WERI-Rb-1 (cell line): ENCODE data around the gene ZNF778.
"Not testable (repeated sequence)": the region's sequence is repeated elsewhere in the genome, so short reads cannot be mapped to it uniquely, and the experiment has no call there.

ENCODE experiments used
- DNase-seq: peaks from one replicate; pipeline ENCODE4 v3.0.0-alpha.2; 2020
- H3K27ac ChIP-seq: fragments of 250-450 bp; sonication (Bioruptor Pico); 2 replicates; pipeline ENCODE4 v1.5.1; 2020; ENCODE audit warnings: mild to moderate bottlenecking, moderate library complexity
- H3K27me3 ChIP-seq: fragments of 250-450 bp; sonication (Bioruptor Pico); 2 replicates; pipeline ENCODE4 v1.5.1; 2021; ENCODE audit warnings: mild to moderate bottlenecking, low read depth, moderate library complexity; ENCODE audit not compliant: insufficient read depth, severe bottlenecking
- H3K36me3 ChIP-seq: fragments of 250-450 bp; sonication (Bioruptor Pico); 2 replicates; pipeline ENCODE4 v1.5.1; 2020; ENCODE audit warnings: mild to moderate bottlenecking, moderate library complexity
- H3K4me3 ChIP-seq: 2 replicates; pipeline ENCODE4 v1.5.1; 2011; ENCODE audit warnings: low read depth, mild to moderate bottlenecking, control low read depth, low read length
- H3K9me3 ChIP-seq: fragments of 250-450 bp; sonication (Bioruptor Pico); 2 replicates; pipeline ENCODE4 v1.5.1; 2021; ENCODE audit warnings: mild to moderate bottlenecking, moderate library complexity; ENCODE audit not compliant: severe bottlenecking
- TF ChIP-seq, protein P1 (sequence below): IDR thresholded peaks from 2 replicates; pipeline ENCODE4 v1.5.1; 2011; ENCODE audit warnings: low read depth, mild to moderate bottlenecking, control low read depth, inconsistent platforms, low read length

Gene ZNF778

DNA sequence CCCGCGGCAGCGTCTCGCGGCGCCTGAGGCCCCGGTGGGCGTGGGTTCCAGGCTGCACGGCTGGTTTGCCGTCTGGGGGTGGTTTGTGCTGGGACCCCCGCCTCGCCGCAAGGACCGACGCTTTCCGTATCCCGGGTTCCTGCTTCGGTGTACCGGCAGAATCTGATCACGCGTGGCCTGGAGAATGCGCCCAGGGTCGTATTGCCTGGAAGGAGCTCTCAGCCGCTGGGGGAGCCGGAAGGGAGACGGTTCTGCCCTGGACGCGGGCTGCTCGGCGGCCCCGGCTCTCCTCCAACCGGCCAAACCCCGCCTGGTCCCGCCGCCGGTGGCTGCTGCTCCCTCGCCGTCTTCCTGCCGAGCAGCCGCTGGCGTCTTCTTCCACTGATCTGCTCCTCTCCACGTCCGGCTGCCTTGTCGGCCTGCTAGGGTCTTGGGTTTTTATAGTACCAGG, 39.8 kb downstream of the ZNF778 start:
- Histone ChIP-seq H3K36me3 (no peaks in the 10 kb centered on the region), H3K27ac (no peak overlapping the region), H3K4me3 (no peak overlapping the region), H3K9me3 (no peaks in the 10 kb centered on the region), H3K27me3 (no peaks in the 10 kb centered on the region)
- TF ChIP-seq, protein P1, sequence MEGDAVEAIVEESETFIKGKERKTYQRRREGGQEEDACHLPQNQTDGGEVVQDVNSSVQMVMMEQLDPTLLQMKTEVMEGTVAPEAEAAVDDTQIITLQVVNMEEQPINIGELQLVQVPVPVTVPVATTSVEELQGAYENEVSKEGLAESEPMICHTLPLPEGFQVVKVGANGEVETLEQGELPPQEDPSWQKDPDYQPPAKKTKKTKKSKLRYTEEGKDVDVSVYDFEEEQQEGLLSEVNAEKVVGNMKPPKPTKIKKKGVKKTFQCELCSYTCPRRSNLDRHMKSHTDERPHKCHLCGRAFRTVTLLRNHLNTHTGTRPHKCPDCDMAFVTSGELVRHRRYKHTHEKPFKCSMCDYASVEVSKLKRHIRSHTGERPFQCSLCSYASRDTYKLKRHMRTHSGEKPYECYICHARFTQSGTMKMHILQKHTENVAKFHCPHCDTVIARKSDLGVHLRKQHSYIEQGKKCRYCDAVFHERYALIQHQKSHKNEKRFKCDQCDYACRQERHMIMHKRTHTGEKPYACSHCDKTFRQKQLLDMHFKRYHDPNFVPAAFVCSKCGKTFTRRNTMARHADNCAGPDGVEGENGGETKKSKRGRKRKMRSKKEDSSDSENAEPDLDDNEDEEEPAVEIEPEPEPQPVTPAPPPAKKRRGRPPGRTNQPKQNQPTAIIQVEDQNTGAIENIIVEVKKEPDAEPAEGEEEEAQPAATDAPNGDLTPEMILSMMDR, result no peak
- no peak for DNase-seq

DNA sequence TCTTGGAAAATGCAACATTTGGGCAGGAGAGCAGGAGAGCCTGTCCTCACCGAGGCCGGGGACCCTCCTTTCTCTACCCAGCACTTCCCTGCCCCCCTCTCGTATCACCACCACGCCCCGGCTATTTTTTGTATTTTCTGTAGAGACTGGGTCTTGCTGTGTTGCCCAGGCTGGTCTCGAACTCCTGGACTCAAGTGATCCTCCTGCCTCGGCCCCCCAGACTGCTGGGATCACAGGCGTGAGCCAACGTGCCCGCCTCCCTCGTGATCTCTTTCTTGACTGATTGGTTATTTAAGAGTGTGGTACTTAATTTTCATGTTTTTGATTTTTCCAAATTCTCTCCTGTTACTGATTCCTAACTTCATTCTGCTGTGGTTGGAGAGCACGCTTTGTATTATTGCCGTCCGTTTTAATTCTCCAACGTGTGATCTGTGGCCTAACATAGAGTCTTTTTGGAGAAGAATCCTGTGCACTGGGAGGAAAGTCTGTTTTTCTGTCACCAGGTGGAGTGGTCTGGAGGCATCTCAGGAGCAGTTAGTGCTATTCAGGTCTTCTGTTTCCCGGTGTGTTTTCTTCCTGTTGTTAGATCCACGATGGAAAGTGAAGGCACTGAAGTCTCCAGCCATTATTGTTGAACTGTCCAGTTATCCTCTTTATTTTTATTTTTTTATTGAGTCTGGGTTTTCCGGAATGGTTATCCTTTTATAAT, 40.4 kb downstream of the ZNF778 start:
- no peaks in the 10 kb centered on the region for H3K9me3 ChIP-seq
- no peak overlapping the region for H3K27ac ChIP-seq
- H3K4me3 ChIP-seq, result no peak overlapping the region
- DNase-seq, result no peak
- no peaks in the 10 kb centered on the region for H3K27me3 ChIP-seq
- H3K36me3 ChIP-seq, result no peaks in the 10 kb centered on the region
- TF ChIP-seq, protein P1, result no peak

DNA sequence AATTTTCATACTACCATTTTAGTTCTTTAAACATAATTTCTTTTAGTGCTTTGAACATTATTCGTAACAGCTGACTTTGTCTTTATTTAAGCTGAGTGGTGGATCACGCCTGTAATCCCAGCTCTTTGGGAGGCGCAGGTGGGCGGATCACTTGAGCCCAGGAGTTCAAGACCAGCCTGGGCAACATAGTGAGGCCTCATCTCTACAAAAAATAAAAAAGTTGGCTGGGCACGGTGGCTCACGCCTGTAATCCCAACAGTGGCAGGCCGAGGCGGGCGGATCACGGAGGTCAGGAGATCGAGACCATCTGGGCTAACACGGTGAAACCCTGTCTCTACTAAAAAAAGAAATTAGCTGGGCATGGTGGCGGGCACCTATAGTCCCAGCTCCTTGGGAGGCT, 42.4 kb downstream of the ZNF778 start:
- not testable (repeated sequence) for H3K4me3 ChIP-seq, H3K9me3 ChIP-seq, DNase-seq

DNA sequence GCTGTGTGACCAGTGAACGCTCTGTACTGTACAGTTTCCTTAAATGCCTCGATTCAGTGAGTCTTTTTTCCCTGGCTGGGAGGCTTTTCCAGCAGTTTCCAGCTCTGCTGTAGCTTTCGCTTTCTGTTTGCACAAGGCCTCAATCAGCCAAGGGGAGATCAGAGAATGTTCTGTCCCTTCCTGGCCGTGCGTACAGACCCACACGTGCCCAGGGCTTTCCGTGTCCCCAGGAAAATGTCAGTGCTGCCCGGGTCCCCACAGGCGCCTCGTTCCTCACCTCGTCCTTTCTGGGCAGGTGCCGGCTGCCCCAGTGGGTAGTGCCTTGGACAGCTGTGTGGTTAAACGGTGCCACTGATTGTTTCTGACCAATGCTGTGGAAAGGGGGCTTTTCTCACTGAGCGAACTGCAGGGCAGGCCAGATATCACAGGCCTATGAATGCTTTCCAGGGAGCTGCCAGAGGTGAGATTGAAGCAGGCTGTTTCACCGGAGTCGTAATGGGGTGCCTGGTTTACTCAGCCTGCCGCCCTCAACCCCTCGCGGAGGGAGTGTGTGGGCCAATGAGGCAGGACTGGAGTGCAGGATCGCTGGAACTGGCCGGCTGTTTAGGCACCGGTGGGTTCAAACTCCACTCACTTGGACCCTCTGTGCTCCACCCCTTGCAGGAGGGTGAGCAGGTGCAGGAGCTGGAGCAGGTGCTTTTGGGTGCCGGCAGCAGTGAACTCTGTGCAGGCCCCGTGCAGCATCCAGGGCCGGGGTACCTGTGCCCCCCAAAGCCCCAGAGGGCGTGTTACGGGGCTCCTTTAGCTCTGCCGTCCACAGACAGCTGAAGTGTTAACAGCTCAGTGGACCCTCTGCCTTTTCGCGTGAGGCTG, 44.4 kb downstream of the ZNF778 start:
- no peak overlapping the region for H3K27ac ChIP-seq
- no peaks in the 10 kb centered on the region for H3K27me3 ChIP-seq
- TF ChIP-seq, protein P1, result no peak
- H3K4me3 ChIP-seq, result no peak overlapping the region
- no peak for DNase-seq
- no peaks in the 10 kb centered on the region for H3K9me3 ChIP-seq
- H3K36me3 ChIP-seq, result no peaks in the 10 kb centered on the region

More for the DNA sequence above, 42.4 kb downstream of the ZNF778 start:
- H3K27ac ChIP-seq, H3K27me3 ChIP-seq, H3K36me3 ChIP-seq: not testable (repeated sequence)

DNA sequence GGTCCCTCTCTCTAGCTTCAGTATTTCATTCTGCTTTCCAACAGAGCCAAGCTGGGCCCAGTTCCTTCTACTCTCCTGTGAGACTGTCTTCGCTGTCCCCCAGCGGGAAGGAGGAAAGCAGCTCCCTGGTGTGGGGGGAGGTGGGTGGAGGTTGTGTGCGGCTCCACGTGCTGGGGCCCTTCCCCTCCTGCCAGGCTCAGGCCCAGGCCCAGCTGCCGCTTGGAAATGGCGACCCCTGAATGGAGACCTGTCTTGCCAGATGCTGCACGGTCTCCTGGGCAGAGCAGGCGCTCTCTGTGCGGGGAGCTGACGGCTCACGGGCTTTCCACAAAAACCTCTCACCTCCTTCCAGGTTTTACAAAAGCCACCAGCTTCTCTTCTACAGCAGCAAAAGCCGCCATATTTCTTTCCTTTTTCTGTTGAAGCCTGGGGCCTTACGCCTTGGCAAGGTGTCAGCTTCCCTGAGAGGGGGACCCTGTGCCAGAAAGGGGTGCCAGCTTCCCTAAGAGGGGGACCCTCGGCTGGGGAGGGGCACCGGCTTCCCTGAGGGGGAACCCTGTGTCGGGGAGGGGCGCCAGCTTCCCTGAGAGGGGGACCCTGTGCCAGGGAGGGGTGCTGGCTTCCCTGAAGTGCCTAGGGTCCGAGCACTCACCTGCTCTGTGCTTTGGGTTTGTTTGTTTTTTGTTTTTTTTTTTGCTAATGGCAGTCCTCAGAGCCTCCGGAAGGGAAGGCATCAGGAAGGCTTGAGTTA, 47.5 kb downstream of the ZNF778 start:
- Histone ChIP-seq H3K36me3 (no peaks in the 10 kb centered on the region), H3K4me3 (no peak overlapping the region), H3K27ac (no peak overlapping the region), H3K27me3 (no peaks in the 10 kb centered on the region), H3K9me3 (no peaks in the 10 kb centered on the region)
- TF ChIP-seq, protein P1, result no peak
- DNase-seq, result no peak

DNA sequence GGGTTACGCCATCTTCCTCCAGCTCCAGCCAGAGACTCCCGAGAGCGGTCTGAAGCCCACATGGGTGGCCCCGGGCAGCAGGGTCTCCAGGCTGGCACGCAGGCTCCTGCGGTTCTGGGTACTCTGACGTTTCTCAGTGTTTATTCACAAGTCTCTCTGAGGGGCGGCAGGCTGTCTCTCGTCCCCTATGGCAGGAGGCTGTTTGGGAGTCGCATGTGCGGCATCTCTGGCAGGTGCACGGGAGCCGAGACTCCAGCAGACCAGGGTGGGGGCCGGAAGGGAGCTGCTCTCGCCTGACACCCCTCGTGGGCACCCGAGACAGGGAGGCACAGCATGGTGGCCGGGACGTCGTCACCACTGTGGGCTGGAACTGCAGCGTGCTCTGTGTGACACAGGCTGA, 48.1 kb downstream of the ZNF778 start:
- Histone ChIP-seq H3K27ac (no peak overlapping the region), H3K9me3 (no peaks in the 10 kb centered on the region), H3K36me3 (no peaks in the 10 kb centered on the region), H3K27me3 (no peaks in the 10 kb centered on the region), H3K4me3 (no peak overlapping the region)
- TF ChIP-seq, protein P1, result no peak
- DNase-seq, result no peak
